HFFc6 (cell line): Measurements from ENCODE around the gene CCDC182. TPM values are rescaled to one million over a fixed set of nuclear protein-coding genes. Genes with fewer than 3 reads are reported as not detected.

Experiments used
- DNase-seq: peaks from one replicate; pipeline ENCODE4 v3.0.0-alpha.2; 2018
- H3K27ac Mint-ChIP-seq: 2 replicates; pipeline ENCODE4 v1.8.0; 2020; ENCODE audit warnings: mild to moderate bottlenecking, mixed read lengths
- H3K27me3 Mint-ChIP-seq: 2 replicates; pipeline ENCODE4 v1.8.0; 2021; ENCODE audit warnings: mild to moderate bottlenecking, moderate library complexity, mixed read lengths; ENCODE audit not compliant: insufficient read depth
- H3K36me3 Mint-ChIP-seq: 2 replicates; pipeline ENCODE4 v1.8.0; 2021; ENCODE audit warnings: low read depth, mixed read lengths
- H3K4me1 Mint-ChIP-seq: 2 replicates; pipeline ENCODE4 v1.8.0; 2020; ENCODE audit warnings: low read depth, mixed read lengths
- H3K4me3 Mint-ChIP-seq: 2 replicates; pipeline ENCODE4 v1.8.0; 2020; ENCODE audit warnings: mild to moderate bottlenecking, moderate library complexity, mixed read lengths
- H3K9me3 Mint-ChIP-seq: 2 replicates; pipeline ENCODE4 v1.8.0; 2020; ENCODE audit warnings: mild to moderate bottlenecking, mixed read lengths
- long read RNA-seq: library from polyadenylated mRNA; unstranded; transcript quantifications from one replicate; pipeline ENCODE4 v2.0.0, GENCODE V29; 2019
- total RNA-seq, 6 experiments: library from RNA; stranded (reverse); fragmentation: NEBNext Ultra II Directional; extraction: Animal tissue kit (Norgen Biotek cat#: 25700); gene quantifications; 2 replicates in 1 of 6; 3 replicates in 5 of 6; pipeline ENCODE4 v1.2.3, GENCODE V29; 2021
- TF ChIP-seq, protein P1 (sequence below): fragments of 200-600 bp; sonication (generic); IDR thresholded peaks from 2 replicates; pipeline ENCODE4 v1.5.0; 2021; ENCODE audit warnings: antibody characterized with exemption, mild to moderate bottlenecking

CCDC182 gene
- not detected for total RNA-seq
- long read RNA-seq, result 0 reads

GRCh38 chr17:57745242-57745641, at the start of gene CCDC182:
Gene CCDC182 (minus strand): TSS chr17:57745299. CDS start chr17:57745272, 27 bp downstream.
- TF ChIP-seq, protein P1, sequence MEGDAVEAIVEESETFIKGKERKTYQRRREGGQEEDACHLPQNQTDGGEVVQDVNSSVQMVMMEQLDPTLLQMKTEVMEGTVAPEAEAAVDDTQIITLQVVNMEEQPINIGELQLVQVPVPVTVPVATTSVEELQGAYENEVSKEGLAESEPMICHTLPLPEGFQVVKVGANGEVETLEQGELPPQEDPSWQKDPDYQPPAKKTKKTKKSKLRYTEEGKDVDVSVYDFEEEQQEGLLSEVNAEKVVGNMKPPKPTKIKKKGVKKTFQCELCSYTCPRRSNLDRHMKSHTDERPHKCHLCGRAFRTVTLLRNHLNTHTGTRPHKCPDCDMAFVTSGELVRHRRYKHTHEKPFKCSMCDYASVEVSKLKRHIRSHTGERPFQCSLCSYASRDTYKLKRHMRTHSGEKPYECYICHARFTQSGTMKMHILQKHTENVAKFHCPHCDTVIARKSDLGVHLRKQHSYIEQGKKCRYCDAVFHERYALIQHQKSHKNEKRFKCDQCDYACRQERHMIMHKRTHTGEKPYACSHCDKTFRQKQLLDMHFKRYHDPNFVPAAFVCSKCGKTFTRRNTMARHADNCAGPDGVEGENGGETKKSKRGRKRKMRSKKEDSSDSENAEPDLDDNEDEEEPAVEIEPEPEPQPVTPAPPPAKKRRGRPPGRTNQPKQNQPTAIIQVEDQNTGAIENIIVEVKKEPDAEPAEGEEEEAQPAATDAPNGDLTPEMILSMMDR, result no peak
- no peak within 1 kb of the TSS for H3K27ac Mint-ChIP-seq
- H3K27me3 Mint-ChIP-seq, result peaks cover 48% of the 10 kb centered on the region
- DNase-seq, result no peak
- no peak within 1 kb of the TSS for H3K4me3 Mint-ChIP-seq
- H3K36me3 Mint-ChIP-seq, result no peaks in the 10 kb centered on the region
- no peaks in the 10 kb centered on the region for H3K9me3 Mint-ChIP-seq
- no peaks in the 10 kb centered on the region for H3K4me1 Mint-ChIP-seq

- H3K9me3 Mint-ChIP-seq, result peaks cover 4% of the 10 kb centered on the region
- no peaks in the 10 kb centered on the region for H3K4me1 Mint-ChIP-seq
- no peak overlapping the region for H3K4me3 Mint-ChIP-seq
- H3K27ac Mint-ChIP-seq, result no peak overlapping the region
- peaks cover 20% of the 10 kb centered on the region for H3K27me3 Mint-ChIP-seq
- DNase-seq, result no peak
- no peaks in the 10 kb centered on the region for H3K36me3 Mint-ChIP-seq
- TF ChIP-seq, protein P1, result no peak
Measured at GRCh38 chr17:57794841-57795240, 49.7 kb upstream of the CCDC182 start.

GRCh38 chr17:57788725-57789124, 43.6 kb upstream of the CCDC182 start:
- TF ChIP-seq, protein P1, result no peak
- peaks cover 4% of the 10 kb centered on the region for H3K9me3 Mint-ChIP-seq

DNA sequence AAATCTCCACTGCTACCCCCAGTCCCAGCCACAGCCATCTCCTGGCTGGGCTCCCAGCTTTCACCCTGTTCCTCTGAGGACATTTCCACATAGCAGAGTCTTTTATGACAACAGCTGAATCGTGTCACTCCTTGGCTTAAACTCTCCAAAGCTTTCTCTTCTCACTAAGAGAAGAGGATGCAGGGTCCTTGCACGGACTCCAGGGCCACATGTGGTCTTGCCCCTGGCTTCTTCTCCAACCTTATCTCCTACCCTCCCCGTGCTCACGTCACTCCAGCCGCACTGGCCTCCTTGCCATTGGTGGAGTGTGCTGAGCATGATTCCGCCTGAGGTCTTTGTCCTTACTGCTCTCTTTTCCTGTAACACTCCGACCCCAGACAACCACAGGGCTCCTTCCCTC, 39.9 kb upstream of the CCDC182 start:
- Mint-ChIP-seq H3K4me1 (no peaks in the 10 kb centered on the region), H3K27me3 (peaks cover 28% of the 10 kb centered on the region), H3K36me3 (no peaks in the 10 kb centered on the region), H3K4me3 (no peak overlapping the region), H3K9me3 (no peaks in the 10 kb centered on the region), H3K27ac (no peak overlapping the region)
- TF ChIP-seq, protein P1, result no peak
- no peak for DNase-seq

More at GRCh38 chr17:57788725-57789124, 43.6 kb upstream of the CCDC182 start:
- Mint-ChIP-seq H3K27me3 (peaks cover 33% of the 10 kb centered on the region), H3K4me1 (no peaks in the 10 kb centered on the region), H3K4me3 (no peak overlapping the region), H3K27ac (no peak overlapping the region), H3K36me3 (no peaks in the 10 kb centered on the region)
- no peak for DNase-seq

- H3K27ac Mint-ChIP-seq, result no peak overlapping the region
- peaks cover 26% of the 10 kb centered on the region for H3K27me3 Mint-ChIP-seq
- no peak for DNase-seq
- no peak overlapping the region for H3K4me3 Mint-ChIP-seq
- no peaks in the 10 kb centered on the region for H3K9me3 Mint-ChIP-seq
- no peaks in the 10 kb centered on the region for H3K4me1 Mint-ChIP-seq
- H3K36me3 Mint-ChIP-seq, result no peaks in the 10 kb centered on the region
- TF ChIP-seq, protein P1, result no peak
Measured at GRCh38 chr17:57784226-57784895, 39.3 kb upstream of the CCDC182 start.
